Ramos (cell line): ENCODE results near the gene FAM13C.

Experiments
- in situ Hi-C: fragments of 300-500 bp; cut with MboI; formaldehyde crosslinking; loops from one replicate; pipeline ENCODE4 v1.14.3; 2022; ENCODE audit warnings: low sequenced_read_pairs; ENCODE audit not compliant: unreplicated experiment

Gene FAM13C

GRCh38 chr10:59320355-59320754 is 42.0 kb downstream of the FAM13C start:
- in situ Hi-C loops, result no loop called here

- in situ Hi-C loops, result no loop called here
Observed at GRCh38 chr10:59319854-59320253, 42.5 kb downstream of the FAM13C start.

GRCh38 chr10:59317066-59317465 is 45.3 kb downstream of the FAM13C start:
- in situ Hi-C loops, result no loop called here

- in situ Hi-C loops, result no loop called here
Observed at GRCh38 chr10:59315465-59315864, 46.9 kb downstream of the FAM13C start.

DNA sequence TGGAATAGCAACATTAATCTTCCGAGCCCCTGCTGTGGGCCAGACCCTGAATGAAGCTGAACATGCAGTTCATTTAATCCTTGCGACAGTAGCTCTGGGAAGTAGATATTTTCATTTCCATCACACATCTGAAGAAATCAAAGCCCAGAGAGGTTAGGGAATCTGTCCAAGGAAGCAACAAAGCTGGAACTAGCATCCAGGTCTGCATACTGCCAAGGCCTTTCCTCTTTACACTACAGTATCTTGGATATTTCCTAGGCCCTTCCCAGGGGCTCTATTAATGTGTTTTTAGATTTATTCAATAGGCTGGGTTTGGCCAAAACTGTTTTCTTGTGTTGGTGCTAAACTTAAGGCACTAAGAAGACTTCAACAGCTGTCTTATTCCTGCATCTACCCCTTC is 48.1 kb downstream of the FAM13C start:
- in situ Hi-C loops, result no loop called here

DNA sequence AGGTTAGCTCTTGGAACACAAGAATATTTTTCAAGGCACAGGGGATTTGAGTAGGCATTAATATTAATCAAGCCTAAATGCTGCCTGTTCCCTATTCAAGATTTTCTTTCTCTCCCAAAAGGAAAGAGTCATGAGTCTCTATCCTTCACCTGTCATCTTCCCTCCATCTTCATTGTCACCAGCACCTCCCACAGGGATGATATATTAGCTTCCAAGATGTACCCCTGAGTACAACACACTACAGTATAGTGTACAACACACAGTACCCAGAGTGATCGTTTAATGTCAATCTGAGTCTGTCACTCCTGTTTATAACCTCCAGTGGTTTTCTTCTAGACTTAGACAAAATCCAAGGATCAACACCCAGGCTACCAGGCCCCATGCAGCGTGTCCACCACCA is 50.1 kb downstream of the FAM13C start:
- in situ Hi-C loops, result no loop called here

- in situ Hi-C loops, result no loop called here
Observed at GRCh38 chr10:59311025-59311424, 51.3 kb downstream of the FAM13C start.

DNA sequence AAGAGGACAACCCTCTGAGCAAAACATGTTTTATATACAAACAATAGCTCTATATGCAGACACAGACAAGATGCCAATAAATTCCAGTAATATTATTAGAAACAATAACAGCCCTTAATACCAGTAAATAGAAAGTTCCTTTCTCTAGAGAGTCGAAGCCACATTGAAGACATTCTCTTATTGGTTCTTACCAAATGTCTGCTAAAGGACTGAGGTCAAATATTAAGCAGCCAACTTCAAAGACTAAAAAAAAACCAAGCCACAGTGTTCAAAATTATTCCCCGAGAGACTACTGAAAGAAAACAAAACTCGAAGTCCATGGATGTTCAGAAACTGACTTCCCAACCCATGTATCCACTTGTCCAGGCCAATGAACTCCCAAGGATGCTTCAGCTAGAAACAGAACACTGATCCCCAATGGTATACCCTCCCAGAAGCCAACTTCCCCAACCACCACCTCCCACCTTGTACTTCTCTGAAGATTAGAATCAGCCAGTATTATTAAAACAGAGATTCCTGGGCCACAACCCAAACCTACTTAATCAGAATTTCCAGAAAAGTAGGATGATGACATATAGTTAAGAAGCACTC is 51.9 kb downstream of the FAM13C start:
- in situ Hi-C loops, result no loop called here

- in situ Hi-C loops, result no loop called here
Observed at GRCh38 chr10:59304521-59305097, 57.7 kb downstream of the FAM13C start.

DNA sequence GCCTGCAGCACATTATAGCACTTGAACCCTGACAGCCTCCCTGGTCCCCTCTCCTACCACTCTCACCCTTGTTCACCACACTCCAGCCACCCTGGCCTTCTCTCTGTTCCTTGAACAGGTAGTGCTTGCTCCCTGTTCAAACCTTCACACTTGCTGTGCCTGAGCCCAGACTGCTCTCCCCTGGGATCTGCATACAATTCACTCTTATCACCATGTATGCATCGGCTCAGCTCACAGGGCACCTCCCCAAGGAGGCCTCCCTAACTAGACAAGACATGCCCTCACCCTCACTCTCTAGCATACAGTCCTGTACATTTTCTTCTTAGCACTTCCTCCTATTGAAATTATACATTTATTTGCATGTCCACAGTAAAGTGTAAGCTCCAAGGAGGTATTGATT is 59.3 kb downstream of the FAM13C start:
- in situ Hi-C loops, result no loop called here

GRCh38 chr10:59302381-59302780 is 60.0 kb downstream of the FAM13C start:
- in situ Hi-C loops, result no loop called here

- in situ Hi-C loops, result no loop called here
Observed at GRCh38 chr10:59301067-59301754, 61.1 kb downstream of the FAM13C start.

GRCh38 chr10:59300386-59300785 is 62.0 kb downstream of the FAM13C start:
- in situ Hi-C loops, result no loop called here

DNA sequence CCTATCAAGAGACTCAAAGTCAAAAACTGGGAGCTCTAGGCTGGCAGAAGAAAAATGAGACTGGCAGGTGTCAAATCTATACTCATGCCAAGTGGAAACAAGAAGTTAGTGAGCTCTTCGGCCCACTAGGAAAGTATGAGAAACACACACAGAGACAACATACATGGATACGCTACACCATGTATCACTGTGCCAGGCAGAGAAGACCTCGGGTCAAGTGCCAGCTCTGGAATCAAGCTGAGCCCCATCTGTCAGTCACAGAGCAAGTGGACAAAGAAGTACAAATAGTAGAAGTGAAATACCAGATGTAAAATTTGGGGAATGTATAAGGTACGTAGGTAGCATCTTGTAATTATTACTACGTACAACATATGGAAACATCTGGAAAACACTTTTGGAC is 62.4 kb downstream of the FAM13C start:
- in situ Hi-C loops, result no loop called here

DNA sequence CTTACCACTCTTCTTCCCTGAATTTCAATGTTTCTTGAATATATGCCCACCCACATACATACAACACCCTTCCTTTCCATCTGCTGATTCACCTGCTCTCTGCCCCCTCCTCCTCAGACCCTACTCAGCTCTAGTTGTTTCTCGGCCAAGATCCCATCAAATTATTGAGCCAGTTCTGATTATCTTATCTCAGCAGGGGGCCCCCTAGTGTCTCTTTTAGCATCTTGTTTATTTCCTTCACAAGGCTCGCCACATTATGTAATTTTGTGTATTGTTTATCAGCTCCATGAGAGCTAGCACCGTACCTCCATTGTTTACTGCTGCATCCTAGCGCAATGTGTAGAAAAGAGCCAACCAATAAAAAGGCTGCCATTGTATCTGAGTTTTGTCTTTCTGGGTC is 71.9 kb downstream of the FAM13C start:
- in situ Hi-C loops, result no loop called here

DNA sequence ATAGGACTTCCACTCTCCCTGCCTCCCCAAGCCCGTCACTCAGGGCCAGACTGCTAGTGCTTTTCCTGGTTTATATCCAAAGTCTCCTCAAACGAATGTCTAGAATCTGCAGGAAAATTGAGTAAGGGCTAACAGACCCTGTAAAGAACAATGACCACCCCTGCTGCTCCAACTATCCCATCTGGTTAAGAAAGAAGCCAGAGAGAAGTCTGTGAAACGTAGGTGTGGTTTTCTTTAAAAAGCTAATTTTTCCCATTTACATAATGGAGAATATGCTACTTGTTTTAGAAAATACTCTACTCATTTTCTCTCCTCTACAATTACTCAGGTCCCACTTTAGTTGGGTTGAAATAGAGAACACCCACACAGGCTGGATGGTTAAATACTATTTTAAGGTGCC is 72.5 kb downstream of the FAM13C start:
- in situ Hi-C loops, result no loop called here

DNA sequence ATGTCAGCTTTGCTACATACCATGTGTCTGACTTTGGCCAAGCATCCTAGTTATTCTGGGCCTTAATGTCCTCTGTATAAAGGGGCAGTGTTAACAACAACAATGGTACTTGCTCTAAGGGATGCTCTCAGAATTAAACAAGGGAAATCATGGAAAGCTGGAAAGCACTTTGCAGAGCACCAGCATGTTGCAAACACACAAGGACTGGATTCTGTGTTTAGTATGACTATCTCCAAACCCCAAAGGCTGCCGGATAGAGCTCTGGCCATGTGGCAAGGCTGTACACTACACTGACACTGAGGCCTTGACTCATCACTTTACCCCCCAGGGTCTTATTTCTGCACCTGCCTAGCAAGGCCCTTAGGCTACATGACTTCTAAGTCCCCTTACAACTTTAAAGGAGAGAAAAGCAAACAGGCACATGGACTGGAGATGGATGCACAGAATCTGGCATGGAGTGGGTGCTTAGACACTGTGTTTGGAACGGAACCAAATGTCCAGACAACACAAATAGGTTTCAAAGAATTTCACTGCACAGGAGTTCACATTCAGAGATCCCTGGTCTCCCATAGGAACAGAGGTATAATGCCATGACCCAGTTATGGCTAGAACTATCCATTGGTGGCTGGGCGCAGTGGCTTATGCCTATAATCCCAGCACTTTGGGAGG is 74.6 kb downstream of the FAM13C start:
- in situ Hi-C loops, result no loop called here

- in situ Hi-C loops, result no loop called here
Observed at GRCh38 chr10:59285848-59286247, 76.5 kb downstream of the FAM13C start.

DNA sequence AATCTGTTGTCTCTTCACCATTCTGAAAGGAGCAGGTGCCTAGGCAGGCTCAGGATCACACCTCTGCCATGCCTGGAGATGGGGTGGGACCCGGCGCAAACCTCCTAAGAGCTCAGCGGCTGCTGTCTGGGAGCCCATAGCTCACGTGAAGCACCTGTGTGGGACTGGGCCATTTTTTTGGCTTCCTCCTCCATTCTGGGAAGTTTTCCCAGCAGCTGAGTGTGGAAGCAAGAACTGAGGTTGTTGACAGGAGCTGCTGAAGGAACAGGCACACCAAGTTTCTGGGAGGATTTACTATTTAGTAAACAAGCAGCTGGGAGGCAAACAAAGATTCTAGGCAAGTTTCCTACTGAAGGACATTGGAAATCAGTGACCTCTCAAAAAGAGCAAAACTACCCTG is 77.3 kb downstream of the FAM13C start:
- in situ Hi-C loops, result no loop called here

DNA sequence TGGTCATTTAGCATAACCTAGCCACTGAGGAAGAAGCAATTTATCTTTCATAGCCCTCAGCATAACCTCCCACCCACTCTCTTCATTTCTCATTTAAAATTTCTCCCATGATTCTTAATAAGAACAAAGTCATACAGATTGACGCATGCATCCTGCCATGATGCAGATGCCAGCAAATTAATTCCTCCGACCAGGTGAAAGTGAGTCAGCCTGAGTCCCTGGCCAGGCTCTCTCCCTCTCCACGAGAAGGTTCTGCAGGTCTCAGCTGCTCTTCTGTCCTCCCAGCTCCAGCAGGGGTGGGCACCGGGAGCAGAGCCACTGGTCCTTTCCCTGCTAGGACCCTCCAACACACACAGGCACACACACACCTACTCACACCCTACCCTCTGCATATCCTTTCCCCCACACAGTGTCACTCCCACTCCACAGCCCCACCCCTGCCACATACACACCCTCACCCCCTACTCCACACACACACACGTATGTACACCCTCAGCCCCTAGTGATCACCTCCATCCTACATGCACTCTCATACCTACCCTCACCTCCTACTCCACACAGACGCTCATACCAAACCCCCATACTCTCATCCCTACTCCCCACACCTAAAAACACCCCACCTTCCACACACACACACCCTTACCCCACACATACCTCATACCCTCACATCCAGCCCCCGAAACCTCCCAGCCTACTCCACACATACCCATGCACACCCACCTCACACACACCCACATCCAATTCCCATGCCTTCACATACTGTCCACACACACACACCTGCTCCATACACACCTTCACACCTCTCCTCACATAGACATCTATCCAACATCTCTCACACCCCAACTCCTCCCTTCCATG is 78.0 kb downstream of the FAM13C start:
- in situ Hi-C loops, result no loop called here
